HUES6 (cell line): ENCODE data around the gene ST6GALNAC4.

Source experiments
- H3K27ac ChIP-seq: 2 replicates; pipeline ENCODE4 v1.7.0; 2013; ENCODE audit warnings: low read depth, mild to moderate bottlenecking, low read length, inconsistent platforms
- H3K27me3 ChIP-seq: 2 replicates; pipeline ENCODE4 v1.6.1; 2013; ENCODE audit warnings: low read length; ENCODE audit not compliant: control insufficient read depth, insufficient read depth
- H3K36me3 ChIP-seq: 2 replicates; pipeline ENCODE4 v1.6.1; 2013; ENCODE audit warnings: low read length; ENCODE audit not compliant: control insufficient read depth, insufficient read depth
- H3K4me1 ChIP-seq: 2 replicates; pipeline ENCODE4 v1.6.1; 2013; ENCODE audit warnings: low read length; ENCODE audit not compliant: control insufficient read depth, insufficient read depth
- H3K4me3 ChIP-seq: 2 replicates; pipeline ENCODE4 v1.5.1; 2013; ENCODE audit warnings: low read depth, low read length
- H3K9ac ChIP-seq: one replicate; pipeline ENCODE4 v1.6.1; 2013; ENCODE audit warnings: mild to moderate bottlenecking, low read length
- H3K9me3 ChIP-seq: 2 replicates; pipeline ENCODE4 v1.6.1; 2013; ENCODE audit warnings: low read depth, low read length; ENCODE audit not compliant: control insufficient read depth, insufficient read depth

ST6GALNAC4 gene

GRCh38 chr9:127880143-127880542, 36.7 kb downstream of the ST6GALNAC4 start:
- Histone ChIP-seq H3K4me1 (peaks cover 24% of the 10 kb centered on the region), H3K9me3 (no peaks in the 10 kb centered on the region), H3K27me3 (no peaks in the 10 kb centered on the region), H3K4me3 (no peak overlapping the region), H3K27ac (no peak overlapping the region), H3K9ac (no peak overlapping the region), H3K36me3 (no peaks in the 10 kb centered on the region)

GRCh38 chr9:127878652-127879390, 38.0 kb downstream of the ST6GALNAC4 start:
- H3K27me3 ChIP-seq = no peaks in the 10 kb centered on the region
- H3K4me3 ChIP-seq = no peak overlapping the region
- no peaks in the 10 kb centered on the region for H3K36me3 ChIP-seq
- H3K9me3 ChIP-seq = no peaks in the 10 kb centered on the region
- no peak overlapping the region for H3K27ac ChIP-seq
- H3K9ac ChIP-seq = no peak overlapping the region
- peaks cover 19% of the 10 kb centered on the region for H3K4me1 ChIP-seq

GRCh38 chr9:127878001-127878651, 38.7 kb downstream of the ST6GALNAC4 start:
- H3K9ac ChIP-seq = peak overlapping the region; percentile 29
- H3K27me3 ChIP-seq = no peaks in the 10 kb centered on the region

GRCh38 chr9:127877566-127877998, 39.3 kb downstream of the ST6GALNAC4 start, which contains the start of gene AK1:
TSS of gene AK1 (minus strand) at chr9:127877675. CDS start at chr9:127874617, 3,058 bp downstream.
- Histone ChIP-seq H3K27me3 (no peaks in the 10 kb centered on the region), H3K9me3 (no peaks in the 10 kb centered on the region), H3K4me1 (peaks cover 15% of the 10 kb centered on the region), H3K27ac (no peak within 1 kb of the TSS), H3K9ac (peak within 1 kb of the TSS; percentile 29), H3K4me3 (peak within 1 kb of the TSS; percentile 73), H3K36me3 (no peaks in the 10 kb centered on the region)

More at GRCh38 chr9:127878001-127878651, 38.7 kb downstream of the ST6GALNAC4 start:
- H3K4me3 ChIP-seq = peak overlapping the region; percentile 73
- no peaks in the 10 kb centered on the region for H3K9me3 ChIP-seq
- peaks cover 19% of the 10 kb centered on the region for H3K4me1 ChIP-seq
- no peak overlapping the region for H3K27ac ChIP-seq
- H3K36me3 ChIP-seq = no peaks in the 10 kb centered on the region

GRCh38 chr9:127876764-127877562, 39.9 kb downstream of the ST6GALNAC4 start:
- Histone ChIP-seq H3K9me3 (no peaks in the 10 kb centered on the region), H3K27ac (no peak overlapping the region), H3K4me3 (peak overlapping the region; percentile 73), H3K27me3 (no peaks in the 10 kb centered on the region), H3K4me1 (peaks cover 12% of the 10 kb centered on the region), H3K36me3 (no peaks in the 10 kb centered on the region), H3K9ac (peak overlapping the region; percentile 28)

- H3K27me3 ChIP-seq = no peaks in the 10 kb centered on the region
- no peaks in the 10 kb centered on the region for H3K9me3 ChIP-seq
- peaks cover 12% of the 10 kb centered on the region for H3K4me1 ChIP-seq
- H3K36me3 ChIP-seq = 0 out of 2 replicates have a peak, but pooled peaks cover 2% of the 10 kb centered on the region
- no peak overlapping the region for H3K9ac ChIP-seq
- no peak overlapping the region for H3K4me3 ChIP-seq
- no peak overlapping the region for H3K27ac ChIP-seq
Observed at GRCh38 chr9:127876026-127876763, 40.6 kb downstream of the ST6GALNAC4 start.

- no peaks in the 10 kb centered on the region for H3K9me3 ChIP-seq
- no peak overlapping the region for H3K4me3 ChIP-seq
- H3K27me3 ChIP-seq = no peaks in the 10 kb centered on the region
- no peak overlapping the region for H3K27ac ChIP-seq
- H3K9ac ChIP-seq = no peak overlapping the region
- peaks cover 12% of the 10 kb centered on the region for H3K4me1 ChIP-seq
- H3K36me3 ChIP-seq = 0 out of 2 replicates have a peak, but pooled peaks cover 2% of the 10 kb centered on the region
Observed at GRCh38 chr9:127875306-127875966, 41.4 kb downstream of the ST6GALNAC4 start.

- H3K4me1 ChIP-seq = peaks cover 12% of the 10 kb centered on the region
- H3K27me3 ChIP-seq = no peaks in the 10 kb centered on the region
- H3K4me3 ChIP-seq = no peak overlapping the region
- H3K27ac ChIP-seq = no peak overlapping the region
- H3K9ac ChIP-seq = no peak overlapping the region
- no peaks in the 10 kb centered on the region for H3K9me3 ChIP-seq
- H3K36me3 ChIP-seq = 0 out of 2 replicates have a peak, but pooled peaks cover 2% of the 10 kb centered on the region
Observed at GRCh38 chr9:127874301-127875221, 42.3 kb downstream of the ST6GALNAC4 start.

GRCh38 chr9:127873886-127874285, 43.0 kb downstream of the ST6GALNAC4 start:
- H3K4me1 ChIP-seq = peaks cover 12% of the 10 kb centered on the region

More at GRCh38 chr9:127873886-127874285, 43.0 kb downstream of the ST6GALNAC4 start:
- Histone ChIP-seq H3K9ac (no peak overlapping the region), H3K9me3 (no peaks in the 10 kb centered on the region), H3K27ac (no peak overlapping the region), H3K4me3 (no peak overlapping the region), H3K36me3 (0 out of 2 replicates have a peak, but pooled peaks cover 2% of the 10 kb centered on the region), H3K27me3 (no peaks in the 10 kb centered on the region)
